Measurements from ENCODE around the gene FOXO3. TPM values are rescaled to one million over a fixed set of nuclear protein-coding genes. Genes with fewer than 3 reads are reported as not detected.

The FOXO3 gene
- total and polyA plus RNA-seq, 2 donors from 2014 or later, result 9.4 to 76.1 TPM

- Histone ChIP-seq H3K27ac (ENCODE audit: low read depth in 2 of 2, low read length in 2 of 2) (no peak overlapping the region), H3K27me3 (ENCODE audit: control insufficient read depth, insufficient read depth, low read length) (no peaks in the 10 kb centered on the region), H3K36me3 (ENCODE audit: control insufficient read depth in 2 of 3, insufficient read depth in 3 of 3, low read length in 3 of 3) (no peaks in the 10 kb centered on the region), H3K4me1 (ENCODE audit: control insufficient read depth in 2 of 3, insufficient read depth in 2 of 3, low read depth in 1 of 3, low read length in 3 of 3) (peaks cover 3 to 21% (median 12%) of the 10 kb centered on the region in 3 donors), H3K9ac (ENCODE audit: low read length in 3 of 3) (no peak overlapping the region), H3K9me3 (ENCODE audit: control insufficient read depth in 2 of 3, insufficient read depth in 1 of 3, low read length in 3 of 3) (peaks cover 0 to 5% (median 0%) of the 10 kb centered on the region in 3 donors), H3K4me3 (ENCODE audit: low read length in 3 of 3) (no peak overlapping the region)
- TF ChIP-seq CTCF (IDR thresholded peaks at IDR 0.05; ENCODE audit: borderline replicate concordance, extremely low read depth, insufficient read depth), result no peak
- intact Hi-C loops (cut with DNase I), result no loop called here
- DNase-seq (no peak), FAIRE-seq (no peak)
Measured at GRCh38 chr6:108616973-108617372, 56.3 kb downstream of the FOXO3 start.

GRCh38 chr6:108618623-108619152, 58.0 kb downstream of the FOXO3 start:
- Histone ChIP-seq H3K4me3 (ENCODE audit: low read length in 3 of 3) (no peak overlapping the region), H3K9ac (ENCODE audit: low read length in 3 of 3) (no peak overlapping the region), H3K27ac (ENCODE audit: low read depth in 2 of 2, low read length in 2 of 2) (peak overlapping the region in 1 of 2 donors; percentile 43), H3K36me3 (ENCODE audit: control insufficient read depth in 2 of 3, insufficient read depth in 3 of 3, low read length in 3 of 3) (no peaks in the 10 kb centered on the region), H3K4me1 (ENCODE audit: control insufficient read depth in 2 of 3, insufficient read depth in 2 of 3, low read depth in 1 of 3, low read length in 3 of 3) (peaks cover 3 to 25% (median 19%) of the 10 kb centered on the region in 3 donors), H3K27me3 (ENCODE audit: control insufficient read depth, insufficient read depth, low read length) (no peaks in the 10 kb centered on the region), H3K9me3 (ENCODE audit: control insufficient read depth in 2 of 3, insufficient read depth in 1 of 3, low read length in 3 of 3) (no peaks in the 10 kb centered on the region)
- intact Hi-C loops (cut with DNase I), result no loop called here
- DNase-seq (no peak), FAIRE-seq (no peak)
- TF ChIP-seq CTCF (IDR thresholded peaks at IDR 0.05; ENCODE audit: borderline replicate concordance, extremely low read depth, insufficient read depth), result no peak

GRCh38 chr6:108619431-108620197, 58.9 kb downstream of the FOXO3 start:
- peaks cover 3 to 21% (median 19%) of the 10 kb centered on the region in 3 donors for H3K4me1 ChIP-seq (ENCODE audit: control insufficient read depth in 2 of 3, insufficient read depth in 2 of 3, low read depth in 1 of 3, low read length in 3 of 3)
- no peak for FAIRE-seq
- no peak overlapping the region for H3K9ac ChIP-seq (ENCODE audit: low read length in 3 of 3)
- no peak for DNase-seq
- no peak overlapping the region for H3K4me3 ChIP-seq (ENCODE audit: low read length in 3 of 3)
- intact Hi-C loops (cut with DNase I), result no loop called here
- no peak for TF ChIP-seq CTCF (IDR thresholded peaks at IDR 0.05; ENCODE audit: borderline replicate concordance, extremely low read depth, insufficient read depth)
- no peak overlapping the region for H3K27ac ChIP-seq (ENCODE audit: low read depth in 2 of 2, low read length in 2 of 2)
- no peaks in the 10 kb centered on the region for H3K27me3 ChIP-seq (ENCODE audit: control insufficient read depth, insufficient read depth, low read length)
- no peaks in the 10 kb centered on the region for H3K36me3 ChIP-seq (ENCODE audit: control insufficient read depth in 2 of 3, insufficient read depth in 3 of 3, low read length in 3 of 3)
- no peaks in the 10 kb centered on the region for H3K9me3 ChIP-seq (ENCODE audit: control insufficient read depth in 2 of 3, insufficient read depth in 1 of 3, low read length in 3 of 3)
